GM20431 (cell line): ENCODE measurements around the gene HYLS1.
"Not testable (repeated sequence)": the region's sequence is repeated elsewhere in the genome, so short reads cannot be mapped to it uniquely, and the experiment has no call there.

Experiments
- in situ Hi-C: fragments of 300-500 bp; cut with MseI, MboI; formaldehyde crosslinking; loops from one replicate; pipeline ENCODE4 v1.15.0; 2020; ENCODE audit warnings: low sequenced_read_pairs; ENCODE audit not compliant: unreplicated experiment

HYLS1 gene, protein sequence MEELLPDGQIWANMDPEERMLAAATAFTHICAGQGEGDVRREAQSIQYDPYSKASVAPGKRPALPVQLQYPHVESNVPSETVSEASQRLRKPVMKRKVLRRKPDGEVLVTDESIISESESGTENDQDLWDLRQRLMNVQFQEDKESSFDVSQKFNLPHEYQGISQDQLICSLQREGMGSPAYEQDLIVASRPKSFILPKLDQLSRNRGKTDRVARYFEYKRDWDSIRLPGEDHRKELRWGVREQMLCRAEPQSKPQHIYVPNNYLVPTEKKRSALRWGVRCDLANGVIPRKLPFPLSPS

DNA sequence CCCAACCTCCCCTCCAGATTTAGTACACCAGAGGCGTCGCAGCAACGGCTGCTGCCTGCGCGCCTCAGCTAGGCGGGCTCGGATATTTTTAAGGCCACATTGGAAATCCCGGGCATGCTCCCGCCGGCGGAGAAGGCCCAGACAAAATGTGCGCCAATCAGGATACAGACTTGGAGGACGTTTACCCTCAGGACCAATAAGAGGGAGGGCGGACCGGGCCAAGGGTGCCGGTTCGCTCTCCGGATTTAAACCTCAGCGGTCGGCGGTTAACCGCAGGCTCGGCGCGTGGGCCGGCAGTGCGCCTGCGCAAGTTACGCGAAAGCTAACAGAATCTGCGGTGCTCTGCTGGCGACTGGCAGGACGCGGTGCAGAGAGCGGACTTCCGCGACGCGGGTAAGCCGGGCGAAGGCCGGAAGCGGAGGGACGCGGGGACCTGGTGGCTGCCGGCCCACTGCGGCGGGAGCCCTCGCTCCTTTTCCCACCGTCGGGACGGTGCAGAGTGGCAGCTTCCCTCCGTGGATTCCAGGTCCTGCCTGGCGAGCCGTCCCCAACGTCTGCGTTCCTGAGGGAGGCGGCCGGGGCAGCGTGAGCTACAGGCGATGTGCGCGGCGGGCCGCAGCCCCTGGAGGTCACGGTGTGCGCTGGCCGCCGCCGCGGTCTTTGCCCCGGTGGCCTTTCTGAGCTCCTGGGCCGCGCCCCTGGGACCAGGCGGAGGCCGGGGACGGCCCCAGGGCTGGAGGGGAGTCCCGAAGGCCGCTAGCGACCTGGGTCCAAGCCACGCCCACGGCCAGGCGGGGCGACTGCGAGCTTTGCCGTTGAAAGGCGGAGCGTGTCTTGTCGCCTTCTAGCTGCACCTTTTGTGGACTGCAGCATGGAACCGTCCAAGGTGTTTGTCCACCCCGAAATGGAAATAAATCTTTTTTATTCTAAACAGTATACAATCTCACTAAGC, at the start of gene HYLS1:
HYLS1 (plus strand) TSS at position 296 of the 952 bp plus-strand sequence. CDS start 11,701 bp downstream, outside the sequence.
- in situ Hi-C loops: loop anchor here (25.0 kb wide), 1 partner anchor 300 kb away; the partner anchor contains the start of gene STT3A

DNA sequence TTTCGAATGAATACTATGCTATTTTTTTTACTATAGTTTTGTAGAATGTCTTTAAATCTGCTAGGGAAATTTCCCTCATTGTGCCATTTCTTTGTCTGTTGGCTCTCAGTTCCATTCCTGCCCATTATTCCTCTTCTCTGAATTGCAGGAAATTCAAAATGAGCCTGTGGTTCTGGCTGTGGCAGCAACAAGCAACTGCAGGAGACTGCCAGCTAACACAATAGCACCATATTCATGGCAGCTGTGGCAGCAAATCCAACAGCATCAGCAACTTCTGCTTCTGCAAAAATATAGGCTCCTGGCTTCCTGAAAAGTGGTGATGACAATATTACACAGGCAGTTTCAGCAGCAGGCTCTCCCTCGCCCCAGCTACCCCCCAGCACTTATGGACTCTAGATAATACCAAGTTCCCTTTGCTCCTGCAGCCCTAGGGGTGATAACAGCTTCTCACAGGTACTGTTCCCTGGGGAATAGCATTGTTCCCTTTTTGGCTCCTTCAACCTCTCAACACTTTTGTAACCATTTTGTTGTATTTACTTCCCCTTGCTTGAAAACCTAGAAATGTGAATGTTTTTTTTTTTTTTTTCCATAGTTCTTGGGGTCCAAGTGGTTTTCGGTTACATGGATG, 45.0 kb upstream of the HYLS1 start:
- in situ Hi-C loops: no loop called here

DNA sequence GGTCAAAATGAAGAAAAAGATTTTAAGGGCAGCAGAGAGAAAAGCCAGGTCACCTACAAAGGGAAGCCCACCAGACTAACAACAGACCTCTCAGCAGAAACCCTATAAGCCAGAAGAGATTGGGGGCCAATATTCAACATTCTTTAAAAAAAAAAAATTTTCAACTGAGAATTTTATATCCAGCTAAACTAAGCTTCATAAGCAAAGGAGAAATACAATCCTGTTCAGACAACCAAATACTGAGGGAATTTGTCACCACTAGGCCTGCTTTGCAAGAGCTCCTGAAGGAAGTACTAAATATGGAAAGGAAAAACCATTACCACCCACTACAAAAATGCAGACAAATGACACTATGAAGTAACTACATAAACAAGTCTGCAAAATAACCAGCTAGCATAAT, 41.3 kb upstream of the HYLS1 start:
- in situ Hi-C loops: no loop called here

DNA sequence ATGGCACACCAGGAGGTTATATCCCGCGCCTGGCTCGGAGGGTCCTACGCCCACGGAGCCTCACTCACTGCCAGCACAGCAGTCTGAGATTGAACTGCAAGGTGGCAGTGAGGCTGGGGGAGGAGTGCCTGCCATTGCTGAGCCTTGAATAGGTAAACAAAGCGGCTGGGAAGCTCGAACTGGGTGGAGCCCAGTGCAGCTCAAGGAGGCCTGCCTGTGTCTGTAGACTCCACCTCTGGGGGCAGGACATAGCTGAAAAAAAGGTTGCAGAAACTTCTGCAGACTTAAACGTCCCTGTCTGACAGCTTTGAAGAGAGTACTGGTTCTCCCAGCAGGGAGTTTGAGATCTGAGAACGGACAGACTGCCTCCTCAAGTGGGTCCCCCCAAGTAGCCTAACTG, 29.8 kb upstream of the HYLS1 start:
- in situ Hi-C loops: not testable (repeated sequence)

DNA sequence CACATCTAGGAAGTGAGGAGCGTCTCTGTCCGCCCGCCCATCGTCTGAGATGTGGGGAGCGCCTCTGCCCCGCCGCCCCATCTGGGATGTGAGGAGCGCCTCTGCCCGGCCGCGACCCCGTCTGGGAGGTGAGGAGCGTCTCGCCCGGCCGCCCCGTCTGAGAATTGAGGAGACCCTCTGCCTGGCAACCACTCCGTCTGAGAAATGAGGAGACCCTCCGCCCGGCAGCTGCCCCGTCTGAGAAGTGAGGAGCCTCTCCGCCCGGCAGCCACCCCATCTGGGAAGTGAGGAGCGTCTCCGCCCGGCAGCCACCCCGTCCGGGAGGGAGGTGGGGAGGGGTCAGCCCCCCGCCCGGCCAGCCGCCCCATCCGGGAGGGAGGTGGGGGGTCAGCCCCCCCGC, 24.7 kb upstream of the HYLS1 start:
- in situ Hi-C loops: not testable (repeated sequence)

DNA sequence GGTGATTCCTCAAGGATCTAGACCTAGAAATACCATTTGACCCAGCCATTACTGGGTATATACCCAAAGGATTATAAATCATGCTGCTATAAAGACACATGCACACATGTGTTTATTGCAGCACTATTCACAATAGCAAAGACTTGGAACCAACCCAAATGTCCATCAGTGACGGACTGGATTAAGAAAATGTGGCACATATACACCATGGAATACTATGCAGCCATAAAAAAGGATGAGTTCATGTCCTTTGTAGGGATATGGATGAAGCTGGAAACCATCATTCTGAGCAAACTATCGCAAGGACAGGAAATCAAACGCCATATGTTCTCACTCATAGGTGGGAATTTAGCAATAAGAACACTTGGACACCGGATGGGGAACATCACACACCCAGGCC, 22.1 kb upstream of the HYLS1 start:
- in situ Hi-C loops: not testable (repeated sequence)

DNA sequence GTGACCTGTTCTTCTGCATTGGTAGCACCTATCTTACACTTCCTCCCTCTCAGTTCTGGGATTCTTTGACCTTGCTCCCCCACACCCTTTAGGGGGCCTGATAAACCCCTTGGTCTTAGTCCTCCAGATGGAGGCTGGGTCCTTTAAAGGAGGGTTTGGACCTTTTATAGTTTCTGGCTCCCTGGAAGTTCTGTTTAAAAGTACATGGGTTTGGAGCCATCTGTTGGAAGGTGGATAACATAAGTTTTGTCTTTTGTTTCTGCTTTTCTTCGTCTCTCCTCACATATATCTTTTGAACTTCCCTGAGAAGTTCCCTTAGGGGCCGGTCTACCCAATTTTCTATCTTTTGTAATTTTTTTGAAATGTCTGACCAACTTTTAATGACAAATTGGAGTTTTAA, 17.9 kb upstream of the HYLS1 start:
- in situ Hi-C loops: no loop called here

DNA sequence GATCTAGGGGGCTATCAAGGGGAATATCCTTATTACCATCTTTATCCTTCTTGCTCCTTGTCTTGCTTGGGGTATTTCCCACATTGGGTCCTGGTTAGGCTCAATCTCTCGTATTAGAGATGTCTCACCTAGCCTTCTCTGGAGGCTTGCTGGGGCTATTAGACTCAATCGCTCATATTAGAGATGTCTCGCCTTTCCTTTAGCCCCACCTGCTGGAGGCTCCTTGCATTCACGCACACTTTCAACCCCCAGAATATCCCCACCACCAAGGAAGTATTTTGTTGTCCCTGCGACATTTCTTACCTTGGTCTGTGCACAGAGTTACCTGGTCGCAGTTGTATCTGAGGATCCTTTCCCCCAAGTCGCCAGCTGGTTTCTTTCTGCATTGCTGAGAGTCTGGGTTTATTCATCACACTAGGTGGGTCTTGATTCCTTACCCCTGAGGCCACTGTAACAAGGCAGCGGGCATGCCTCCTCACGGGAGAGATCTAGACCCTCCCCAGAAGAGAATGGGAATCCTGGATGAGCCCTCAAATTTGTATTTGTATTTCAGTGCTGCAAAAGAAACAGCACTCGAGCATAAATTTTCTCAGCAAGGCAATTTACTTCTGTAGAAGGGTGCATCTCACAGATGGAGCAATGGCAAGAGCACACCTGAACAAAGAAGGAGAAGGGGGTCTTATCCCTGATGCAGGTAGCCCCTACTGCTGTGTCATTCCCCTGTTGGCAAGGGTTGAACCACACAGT, 15.9 kb upstream of the HYLS1 start:
- in situ Hi-C loops: no loop called here

DNA sequence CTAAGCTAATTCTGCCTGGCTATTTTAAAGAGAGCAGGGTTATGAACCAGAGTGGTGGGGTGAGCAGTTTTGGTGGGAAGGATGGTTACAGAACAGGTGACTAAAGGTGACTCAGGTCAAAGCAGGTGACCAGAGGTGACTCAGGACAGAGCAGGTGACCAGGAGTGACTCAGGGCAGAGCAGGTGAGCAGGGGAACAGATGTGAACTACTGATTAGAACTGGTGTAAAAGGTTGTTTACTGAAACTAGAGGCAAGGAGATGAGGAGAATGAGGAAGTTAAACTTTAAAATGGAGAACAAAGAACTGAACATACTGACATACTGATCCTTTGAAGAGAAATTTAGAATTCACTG, 15.4 kb upstream of the HYLS1 start:
- in situ Hi-C loops: no loop called here

DNA sequence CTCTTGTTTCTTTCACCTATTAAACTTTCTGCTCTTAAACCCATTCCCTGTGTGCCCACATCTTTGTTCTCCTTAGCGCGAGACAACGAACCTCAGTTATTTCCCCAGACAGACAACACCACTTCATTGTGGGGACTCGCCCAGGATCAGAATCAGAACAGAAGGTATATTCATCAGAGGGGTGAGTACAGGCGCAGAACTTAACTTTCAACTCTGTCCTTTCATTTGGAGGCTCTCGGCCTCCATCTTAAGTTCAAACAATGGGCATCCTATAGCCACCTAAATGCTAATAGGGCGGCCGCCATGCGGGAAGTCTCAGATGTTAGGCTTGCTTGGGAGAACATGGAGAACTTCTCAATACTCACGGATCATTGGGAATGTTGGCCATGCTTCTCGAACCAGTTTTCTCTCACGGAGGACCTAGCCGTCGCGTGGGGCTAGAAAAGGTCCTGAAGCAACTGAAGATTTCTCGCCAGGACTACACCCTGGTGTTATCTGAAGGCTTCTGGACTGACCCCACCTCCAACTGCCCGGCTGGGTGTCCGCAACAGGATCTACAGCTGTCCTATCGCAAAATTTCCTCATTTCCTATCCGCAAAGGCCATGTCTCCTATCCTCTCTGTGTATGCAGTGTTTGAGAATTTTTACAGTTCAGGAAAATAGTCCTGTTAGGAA, 13.4 kb upstream of the HYLS1 start:
- in situ Hi-C loops: no loop called here

DNA sequence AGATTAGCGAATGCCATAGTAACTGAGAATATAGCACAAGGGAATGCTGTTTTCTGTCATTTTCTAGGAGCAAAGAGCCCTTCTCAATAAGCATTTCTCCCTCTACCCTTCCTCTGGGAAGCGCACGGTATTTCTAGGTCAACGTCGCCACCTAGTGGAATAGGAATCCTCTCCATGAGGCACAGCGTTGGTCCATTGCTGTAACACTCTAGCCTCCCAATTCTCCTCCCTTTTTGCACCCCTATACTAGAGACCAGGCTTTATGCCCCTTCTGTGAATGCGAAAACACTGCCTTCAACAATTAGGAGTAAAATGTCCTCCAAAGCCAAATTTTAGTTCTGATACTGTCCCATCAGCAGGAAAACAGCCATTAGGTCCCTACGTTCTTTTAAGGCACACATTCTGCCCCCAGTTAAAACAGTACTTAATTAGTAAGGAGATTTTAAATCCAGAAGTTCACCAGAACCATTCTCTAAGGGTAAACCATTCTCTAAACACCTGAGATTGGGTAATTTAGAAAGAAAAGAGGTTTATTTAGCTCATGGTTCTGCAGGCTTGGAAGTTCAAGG, 12.8 kb upstream of the HYLS1 start:
- in situ Hi-C loops: loop anchor here (25.0 kb wide), 1 partner anchor 287 kb away; the partner anchor contains the start of gene STT3A

DNA sequence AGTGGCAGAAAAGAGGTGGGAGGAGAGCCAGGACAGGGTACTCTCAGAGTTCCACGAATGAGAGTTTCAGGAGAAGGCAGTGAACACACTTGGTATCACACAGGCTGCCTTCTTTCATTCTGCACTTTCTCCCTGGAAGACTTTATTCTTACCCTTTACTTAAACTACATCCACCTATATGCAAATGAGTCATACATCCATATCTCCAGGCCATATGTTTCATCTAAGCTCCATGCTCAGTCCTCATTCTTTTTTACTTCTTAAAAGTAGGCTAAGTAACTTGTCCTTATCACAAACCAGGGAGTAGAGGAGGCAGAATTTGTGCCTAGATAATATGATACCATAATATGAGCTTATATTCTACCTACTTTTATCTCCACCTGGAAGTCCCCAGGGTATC, 6.2 kb upstream of the HYLS1 start:
- in situ Hi-C loops: loop anchor here (25.0 kb wide), 1 partner anchor 294 kb away; the partner anchor contains the start of gene STT3A

DNA sequence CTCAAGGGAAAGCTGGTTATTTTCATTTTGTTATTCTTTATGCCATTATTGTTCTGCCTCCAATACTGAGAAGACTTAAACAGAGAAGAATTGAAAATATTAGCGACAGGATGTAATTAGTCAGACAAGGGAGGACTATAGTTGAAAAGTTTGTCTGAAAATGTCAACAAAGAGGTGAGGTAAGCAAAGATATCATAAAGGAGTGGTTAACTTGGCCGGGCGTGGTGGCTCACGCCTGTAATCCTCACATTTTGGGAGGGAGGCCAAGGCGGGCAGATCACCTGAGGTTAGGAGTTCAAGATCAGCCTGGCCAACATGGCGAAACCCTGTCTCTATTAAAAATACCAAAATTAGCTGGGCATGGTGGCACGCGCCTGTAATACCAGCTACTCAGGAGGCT, 4.1 kb upstream of the HYLS1 start:
- in situ Hi-C loops: loop anchor here (25.0 kb wide), 1 partner anchor 296 kb away; the partner anchor contains the start of gene STT3A

DNA sequence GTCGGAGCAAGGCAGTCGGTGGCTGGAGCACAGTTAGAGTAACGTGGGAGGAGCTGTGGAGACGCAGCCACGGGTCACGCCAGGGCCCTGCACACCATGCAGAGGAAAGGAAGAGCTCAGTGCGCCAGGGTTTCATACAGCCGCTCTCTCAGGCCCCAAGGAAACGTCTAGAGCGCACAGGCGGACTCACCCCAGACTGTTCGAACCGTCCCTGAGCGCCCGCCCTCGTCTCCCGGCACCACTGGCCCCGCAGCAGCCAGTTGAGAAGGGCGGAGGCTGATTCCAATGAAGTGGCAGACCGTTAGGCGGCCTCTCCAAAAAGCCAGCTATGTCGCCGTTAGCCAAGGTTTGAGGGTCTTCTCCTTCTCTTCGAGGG, 483 bp upstream of the HYLS1 start:
- in situ Hi-C loops: loop anchor here (25.0 kb wide), 1 partner anchor 300 kb away; the partner anchor contains the start of gene STT3A

DNA sequence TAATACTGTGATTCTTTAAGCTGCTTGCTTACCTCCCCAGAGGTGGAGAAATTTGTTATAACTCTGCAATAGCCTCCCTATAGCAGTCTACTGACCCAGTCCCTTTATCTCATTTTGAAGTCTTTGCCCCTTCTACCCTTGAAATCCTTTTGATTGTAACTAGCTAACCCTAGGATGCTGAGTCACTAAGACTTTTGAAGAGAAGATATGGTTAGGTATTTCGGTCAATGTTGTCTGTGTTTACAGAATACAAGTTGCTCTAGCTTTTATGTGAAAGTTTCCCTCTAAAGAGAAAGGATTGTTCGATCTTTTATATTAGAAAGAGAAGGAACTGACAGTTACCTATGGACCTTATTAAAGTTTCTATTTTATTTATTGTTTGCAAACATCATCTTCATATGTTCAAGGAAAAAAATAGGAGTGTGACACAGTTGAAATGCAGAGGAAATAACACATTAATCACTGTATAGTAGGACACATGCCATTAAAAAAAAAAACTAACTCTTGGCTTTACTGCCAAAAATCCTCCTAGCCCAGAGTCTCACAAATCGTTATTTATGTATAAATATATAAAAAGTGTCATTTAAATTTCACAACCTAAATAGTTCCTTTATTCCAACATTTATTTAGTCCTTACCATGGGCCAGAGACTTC, 3.1 kb downstream of the HYLS1 start:
- in situ Hi-C loops: loop anchor here (25.0 kb wide), 1 partner anchor 303 kb away; the partner anchor contains the start of gene STT3A

DNA sequence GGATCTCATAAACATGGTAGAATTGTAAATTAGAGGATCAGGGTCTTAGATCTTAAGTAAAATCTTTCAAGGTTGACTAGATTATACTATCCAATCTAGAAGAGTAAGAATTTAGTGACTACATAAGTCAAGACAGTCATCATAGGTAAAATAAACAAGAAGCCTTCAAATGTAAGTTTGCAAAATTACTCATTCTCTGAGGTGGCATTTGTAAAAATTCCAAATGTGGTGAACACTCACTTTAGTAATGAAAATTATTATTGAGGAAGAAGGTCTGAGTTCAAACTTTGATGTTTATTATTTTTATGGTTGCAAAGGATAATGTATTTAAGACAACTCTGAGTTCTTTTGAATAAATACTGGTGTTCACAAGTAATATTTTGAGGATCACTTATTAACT, 4.6 kb downstream of the HYLS1 start:
- in situ Hi-C loops: loop anchor here (25.0 kb wide), 1 partner anchor 305 kb away; the partner anchor contains the start of gene STT3A

DNA sequence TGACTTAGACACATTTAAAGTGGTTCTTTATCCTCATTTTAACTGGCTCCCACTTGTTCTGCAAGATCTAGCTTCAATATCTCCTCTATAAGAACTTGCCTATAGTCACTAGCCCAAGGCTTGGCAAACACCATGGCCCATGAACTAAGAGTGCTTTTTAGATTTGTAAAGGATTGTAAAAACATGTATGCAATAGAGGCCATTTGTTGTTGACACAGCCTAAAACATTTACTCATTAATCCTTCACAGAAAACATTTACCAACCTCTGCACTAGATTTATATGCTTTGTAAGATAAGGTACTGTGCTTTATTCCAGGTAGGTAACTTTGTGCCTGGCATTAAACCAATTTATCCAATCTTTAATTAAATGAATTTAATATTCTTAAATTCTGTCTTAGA, 5.5 kb downstream of the HYLS1 start:
- in situ Hi-C loops: loop anchor here (25.0 kb wide), 1 partner anchor 306 kb away; the partner anchor contains the start of gene STT3A

DNA sequence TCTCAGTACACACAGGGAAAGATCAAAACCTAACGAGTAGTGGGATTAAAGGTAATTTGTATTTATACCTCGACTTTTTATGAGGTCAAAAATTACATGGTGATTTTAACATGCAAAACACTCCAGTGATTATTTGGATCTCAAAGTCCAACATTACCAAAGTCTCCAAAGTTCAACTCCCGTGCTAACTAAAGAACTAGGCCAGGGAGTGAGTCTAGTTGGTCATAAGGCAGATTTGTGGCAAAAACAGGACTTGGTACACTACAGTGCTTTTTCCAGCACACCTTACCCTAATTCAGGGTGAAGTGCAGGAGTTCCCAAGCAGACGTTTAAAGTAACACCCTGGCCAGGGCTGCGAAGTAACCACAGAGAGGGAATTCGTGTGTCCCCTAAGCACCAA, 14.4 kb downstream of the HYLS1 start:
- in situ Hi-C loops: no loop called here
